Chondrocyte (in vitro differentiated cells): ENCODE data around the gene CBX4. TPM values are rescaled to one million over a fixed set of nuclear protein-coding genes. Genes with fewer than 3 reads are reported as not detected.

Experiments used
- DNase-seq: peaks from one replicate; pipeline ENCODE4 v3.0.0; 2021; ENCODE audit warnings: mixed read lengths, low spot score
- H3K27ac Mint-ChIP-seq: one replicate; pipeline ENCODE4 v1.8.0; 2021; ENCODE audit warnings: mild to moderate bottlenecking, moderate library complexity, mixed read lengths; ENCODE audit not compliant: unreplicated experiment
- H3K27me3 Mint-ChIP-seq: 2 replicates; pipeline ENCODE4 v1.8.0; 2021; ENCODE audit warnings: low read depth, mixed read lengths
- H3K36me3 Mint-ChIP-seq: 2 replicates; pipeline ENCODE4 v1.8.0; 2021; ENCODE audit warnings: low read depth, mixed read lengths
- H3K4me1 Mint-ChIP-seq: 2 replicates; pipeline ENCODE4 v1.8.0; 2021; ENCODE audit warnings: low read depth, mild to moderate bottlenecking, mixed read lengths
- H3K4me3 Mint-ChIP-seq: one replicate; pipeline ENCODE4 v1.8.0; 2021; ENCODE audit warnings: mild to moderate bottlenecking, moderate library complexity, mixed read lengths; ENCODE audit not compliant: unreplicated experiment
- H3K9me3 Mint-ChIP-seq: 2 replicates; pipeline ENCODE4 v1.8.0; 2021; ENCODE audit warnings: low read depth, mixed read lengths
- total RNA-seq: library from RNA; stranded (reverse); gene quantifications from 3 replicates; pipeline ENCODE4 v1.2.1, GENCODE V29; 2021
- TF ChIP-seq, protein P1 (sequence below): fragments of 200-600 bp; sonication (generic); IDR thresholded peaks from 2 replicates; pipeline ENCODE4 v1.5.0; 2021; ENCODE audit warnings: antibody characterized with exemption, mild to moderate bottlenecking, moderate library complexity

CBX4 gene
- total RNA-seq, 1 donor from 2014 or later, result 26.8 TPM

DNA sequence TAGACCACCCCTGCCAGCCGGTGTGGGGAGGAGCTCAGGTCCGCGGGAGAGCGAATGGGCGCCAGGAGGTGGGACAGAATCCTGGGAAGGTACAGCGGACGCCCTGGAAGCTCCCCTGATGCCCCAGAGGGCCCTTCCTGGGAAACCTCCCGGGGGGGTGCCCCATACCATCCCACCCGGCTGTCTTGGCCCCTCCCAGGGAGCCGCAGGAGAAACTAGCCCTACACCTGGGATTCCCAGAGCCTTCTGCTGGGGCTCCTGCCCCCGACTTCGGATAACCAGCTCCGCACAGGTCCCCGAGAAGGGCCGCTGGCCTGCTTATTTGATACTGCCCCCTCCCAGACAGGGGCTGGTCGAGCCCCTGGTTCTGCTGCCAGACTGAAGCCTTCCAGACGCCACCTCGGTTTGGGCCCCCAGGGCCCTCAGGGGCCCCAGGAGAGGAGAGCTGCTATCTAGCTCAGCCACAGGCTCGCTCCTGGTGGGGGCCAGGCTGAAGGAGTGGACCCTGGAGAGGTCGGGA is 3.0 kb upstream of the CBX4 start:
- Mint-ChIP-seq H3K36me3 (peaks cover 1% of the 10 kb centered on the region), H3K4me3 (no peak overlapping the region), H3K4me1 (peaks cover 40% of the 10 kb centered on the region), H3K27ac (no peak overlapping the region), H3K27me3 (peaks cover 17% of the 10 kb centered on the region), H3K9me3 (no peaks in the 10 kb centered on the region)
- TF ChIP-seq, protein P1, sequence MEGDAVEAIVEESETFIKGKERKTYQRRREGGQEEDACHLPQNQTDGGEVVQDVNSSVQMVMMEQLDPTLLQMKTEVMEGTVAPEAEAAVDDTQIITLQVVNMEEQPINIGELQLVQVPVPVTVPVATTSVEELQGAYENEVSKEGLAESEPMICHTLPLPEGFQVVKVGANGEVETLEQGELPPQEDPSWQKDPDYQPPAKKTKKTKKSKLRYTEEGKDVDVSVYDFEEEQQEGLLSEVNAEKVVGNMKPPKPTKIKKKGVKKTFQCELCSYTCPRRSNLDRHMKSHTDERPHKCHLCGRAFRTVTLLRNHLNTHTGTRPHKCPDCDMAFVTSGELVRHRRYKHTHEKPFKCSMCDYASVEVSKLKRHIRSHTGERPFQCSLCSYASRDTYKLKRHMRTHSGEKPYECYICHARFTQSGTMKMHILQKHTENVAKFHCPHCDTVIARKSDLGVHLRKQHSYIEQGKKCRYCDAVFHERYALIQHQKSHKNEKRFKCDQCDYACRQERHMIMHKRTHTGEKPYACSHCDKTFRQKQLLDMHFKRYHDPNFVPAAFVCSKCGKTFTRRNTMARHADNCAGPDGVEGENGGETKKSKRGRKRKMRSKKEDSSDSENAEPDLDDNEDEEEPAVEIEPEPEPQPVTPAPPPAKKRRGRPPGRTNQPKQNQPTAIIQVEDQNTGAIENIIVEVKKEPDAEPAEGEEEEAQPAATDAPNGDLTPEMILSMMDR, result no peak
- no peak for DNase-seq

DNA sequence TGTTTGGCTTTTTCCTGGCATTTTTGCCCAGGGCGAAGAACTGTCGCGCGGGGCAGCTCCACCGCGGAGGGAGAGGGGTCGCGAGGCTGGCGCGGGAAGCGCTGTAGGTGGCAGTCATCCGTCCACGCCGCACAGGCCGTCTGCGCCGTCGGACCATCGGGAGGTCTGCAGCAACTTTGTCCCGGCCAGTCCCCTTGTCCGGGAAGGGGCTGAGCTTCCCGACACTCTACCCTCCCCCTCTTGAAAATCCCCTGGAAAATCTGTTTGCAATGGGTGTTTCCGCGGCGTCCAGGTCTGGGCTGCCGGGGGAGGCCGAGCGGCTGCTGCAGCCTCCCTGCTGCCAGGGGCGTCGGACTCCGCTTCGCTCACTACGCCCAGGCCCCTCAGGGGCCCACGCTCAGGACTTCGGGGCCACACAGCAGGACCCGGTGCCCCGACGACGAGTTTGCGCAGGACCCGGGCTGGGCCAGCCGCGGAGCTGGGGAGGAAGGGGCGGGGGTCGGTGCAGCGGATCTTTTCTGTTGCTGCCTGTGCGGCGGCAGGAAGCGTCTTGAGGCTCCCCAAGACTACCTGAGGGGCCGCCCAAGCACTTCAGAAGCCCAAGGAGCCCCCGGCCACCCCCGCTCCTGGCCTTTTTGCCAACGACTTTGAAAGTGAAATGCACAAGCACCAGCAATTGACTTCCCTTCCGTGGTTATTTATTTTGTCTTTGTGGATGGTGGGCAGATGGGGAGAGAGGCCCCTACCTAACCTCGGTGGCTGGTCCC is 2.3 kb upstream of the CBX4 start:
- no peak overlapping the region for H3K27ac Mint-ChIP-seq
- TF ChIP-seq, protein P1, result no peak
- H3K4me3 Mint-ChIP-seq, result no peak overlapping the region
- peaks cover 1% of the 10 kb centered on the region for H3K36me3 Mint-ChIP-seq
- peaks cover 45% of the 10 kb centered on the region for H3K4me1 Mint-ChIP-seq
- peaks cover 17% of the 10 kb centered on the region for H3K27me3 Mint-ChIP-seq
- no peak for DNase-seq
- no peaks in the 10 kb centered on the region for H3K9me3 Mint-ChIP-seq

DNA sequence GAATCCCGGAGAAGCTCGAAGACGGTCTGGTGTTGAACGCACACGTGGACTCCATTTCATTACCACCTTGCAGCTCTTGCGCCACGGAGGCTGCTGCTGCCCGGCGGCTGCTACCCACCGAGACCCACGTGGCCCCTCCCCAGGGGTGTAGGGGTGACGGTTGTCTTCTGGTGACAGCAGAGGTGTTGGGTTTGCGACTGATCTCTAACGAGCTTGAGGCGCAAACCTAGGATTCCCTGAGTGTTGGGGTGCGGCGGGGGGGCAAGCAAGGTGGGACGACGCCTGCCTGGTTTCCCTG is 1.7 kb upstream of the CBX4 start:
- peaks cover 1% of the 10 kb centered on the region for H3K36me3 Mint-ChIP-seq
- DNase-seq, result no peak
- H3K27me3 Mint-ChIP-seq, result peaks cover 17% of the 10 kb centered on the region
- H3K4me3 Mint-ChIP-seq, result no peak overlapping the region
- no peaks in the 10 kb centered on the region for H3K9me3 Mint-ChIP-seq
- no peak overlapping the region for H3K27ac Mint-ChIP-seq
- TF ChIP-seq, protein P1, result no peak
- H3K4me1 Mint-ChIP-seq, result peaks cover 47% of the 10 kb centered on the region

DNA sequence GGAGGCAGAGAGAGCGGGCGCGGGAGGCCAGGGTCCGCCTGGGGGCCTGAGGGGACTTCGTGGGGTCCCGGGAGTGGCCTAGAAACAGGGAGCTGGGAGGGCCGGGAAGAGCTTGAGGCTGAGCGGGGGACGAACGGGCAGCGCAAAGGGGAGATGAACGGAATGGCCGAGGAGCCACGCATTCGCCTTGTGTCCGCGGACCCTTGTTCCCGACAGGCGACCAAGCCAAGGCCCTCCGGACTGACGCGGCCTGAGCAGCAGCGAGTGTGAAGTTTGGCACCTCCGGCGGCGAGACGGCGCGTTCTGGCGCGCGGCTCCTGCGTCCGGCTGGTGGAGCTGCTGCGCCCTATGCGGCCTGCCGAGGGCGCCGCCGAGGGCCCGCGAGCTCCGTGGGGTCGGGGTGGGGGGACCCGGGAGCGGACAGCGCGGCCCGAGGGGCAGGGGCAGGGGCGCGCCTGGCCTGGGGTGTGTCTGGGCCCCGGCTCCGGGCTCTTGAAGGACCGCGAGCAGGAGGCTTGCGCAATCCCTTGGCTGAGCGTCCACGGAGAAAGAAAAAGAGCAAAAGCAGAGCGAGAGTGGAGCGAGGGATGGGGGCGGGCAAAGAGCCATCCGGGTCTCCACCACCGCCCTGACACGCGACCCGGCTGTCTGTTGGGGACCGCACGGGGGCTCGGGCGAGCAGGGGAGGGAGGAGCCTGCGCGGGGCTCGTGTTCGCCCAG is 1.2 kb upstream of the CBX4 start:
- Mint-ChIP-seq H3K9me3 (no peaks in the 10 kb centered on the region), H3K4me3 (peak overlapping the region; percentile 9), H3K27ac (no peak overlapping the region), H3K27me3 (peaks cover 17% of the 10 kb centered on the region), H3K36me3 (peaks cover 1% of the 10 kb centered on the region), H3K4me1 (peaks cover 42% of the 10 kb centered on the region)
- DNase-seq, result no peak
- TF ChIP-seq, protein P1, result peak; percentile 67

DNA sequence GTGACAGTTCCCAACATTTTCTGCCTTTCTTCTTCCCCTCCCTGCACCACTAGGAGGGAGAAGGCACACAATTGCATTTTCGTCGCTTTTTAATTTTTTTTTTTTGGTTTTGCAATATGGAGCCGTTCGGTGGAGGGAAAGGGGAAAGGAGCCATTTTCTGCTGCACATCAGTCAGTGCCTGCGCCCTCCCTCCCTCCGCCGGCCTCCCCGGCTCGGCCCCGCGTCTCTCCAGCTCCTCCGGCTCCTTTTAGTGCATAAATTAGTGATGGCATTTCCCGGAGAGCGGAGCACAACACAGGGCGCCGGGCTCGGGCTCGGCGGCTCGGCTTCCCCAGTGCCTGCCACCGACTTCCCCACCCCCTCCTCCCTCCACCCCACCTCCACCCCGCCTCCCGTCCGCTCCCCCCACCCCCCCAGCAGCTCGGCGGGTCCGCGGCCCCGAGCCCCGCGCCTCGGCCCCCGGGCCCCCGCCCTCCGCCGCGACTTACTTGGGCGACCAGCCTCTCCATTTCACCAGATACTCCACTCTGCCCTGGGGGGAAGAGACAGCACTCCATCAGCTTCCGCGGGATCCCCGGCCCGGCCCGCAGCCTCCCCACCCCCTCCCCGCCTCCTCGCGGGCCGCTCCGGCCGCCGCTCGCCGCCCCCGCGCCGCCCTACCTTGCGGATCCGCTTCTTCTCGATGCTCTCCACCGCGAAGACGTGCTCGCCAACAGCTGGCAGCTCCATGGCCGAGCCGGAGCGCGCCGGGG is 542 bp downstream of the CBX4 start:
- Mint-ChIP-seq H3K27me3 (peaks cover 17% of the 10 kb centered on the region), H3K27ac (peak overlapping the region; percentile 97)

More for the DNA sequence above, 542 bp downstream of the CBX4 start:
- Mint-ChIP-seq H3K9me3 (no peaks in the 10 kb centered on the region), H3K36me3 (peaks cover 8% of the 10 kb centered on the region), H3K4me3 (peak overlapping the region; percentile 91), H3K4me1 (peaks cover 39% of the 10 kb centered on the region)
- DNase-seq, result no peak
- TF ChIP-seq, protein P1, result peak; percentile 48
